Astrocyte (in vitro differentiated cells and primary cell): ENCODE data around the gene AIDA. TPM values are rescaled to one million over a fixed set of nuclear protein-coding genes. Genes with fewer than 3 reads are reported as not detected.

ENCODE experiments used
- DNase-seq: peaks from one replicate; pipeline ENCODE4 v3.0.0-alpha.2; 2010; ENCODE audit warnings: low read depth
- FAIRE-seq: peaks from 2 replicates; lab custom pipeline; 2011; peaks lifted over from hg19 to GRCh38; lab: Jason Lieb, UNC
- H2AFZ ChIP-seq: 2 replicates; pipeline ENCODE4 v1.6.0; 2012; ENCODE audit warnings: low read depth, low read length, inconsistent platforms
- H3K27ac ChIP-seq: 2 replicates; pipeline ENCODE4 v1.5.1; 2011; ENCODE audit warnings: low read depth, low read length, inconsistent platforms
- H3K27me3 ChIP-seq: 2 replicates; pipeline ENCODE4 v1.6.0; 2011; ENCODE audit warnings: low read length, inconsistent platforms; ENCODE audit not compliant: insufficient read depth
- H3K36me3 ChIP-seq: 2 replicates; pipeline ENCODE4 v1.5.1; 2011; ENCODE audit warnings: low read length, inconsistent platforms; ENCODE audit not compliant: insufficient read depth
- H3K4me1 ChIP-seq: 2 replicates; pipeline ENCODE4 v1.5.1; 2011; ENCODE audit warnings: low read length, inconsistent platforms; ENCODE audit not compliant: insufficient read depth
- H3K4me2 ChIP-seq: 2 replicates; pipeline ENCODE4 v1.6.0; 2012; ENCODE audit warnings: low read length, inconsistent platforms
- H3K4me3 ChIP-seq: 2 replicates; pipeline ENCODE4 v1.5.1; 2011; ENCODE audit warnings: low read depth, mild to moderate bottlenecking, low read length, inconsistent platforms; ENCODE audit not compliant: insufficient read depth
- H3K79me2 ChIP-seq: 2 replicates; pipeline ENCODE4 v1.6.0; 2012; ENCODE audit warnings: mild to moderate bottlenecking, low read length, inconsistent platforms; ENCODE audit not compliant: insufficient read depth
- H3K9ac ChIP-seq: 2 replicates; pipeline ENCODE4 v1.6.0; 2012; ENCODE audit warnings: mild to moderate bottlenecking, low read length, inconsistent platforms
- H3K9me3 ChIP-seq: 2 replicates; pipeline ENCODE4 v1.5.1; 2012; ENCODE audit warnings: low read depth, mild to moderate bottlenecking, low read length, inconsistent platforms; ENCODE audit not compliant: insufficient read depth
- H4K20me1 ChIP-seq: 2 replicates; pipeline ENCODE4 v1.6.0; 2012; ENCODE audit warnings: low read length, inconsistent platforms; ENCODE audit not compliant: insufficient read depth
- H3K27ac Mint-ChIP-seq: one replicate; pipeline ENCODE4 v1.8.0; 2021; ENCODE audit warnings: mild to moderate bottlenecking, mixed read lengths; ENCODE audit not compliant: unreplicated experiment
- H3K27me3 Mint-ChIP-seq: one replicate; pipeline ENCODE4 v1.8.0; 2021; ENCODE audit warnings: low read depth, mixed read lengths; ENCODE audit not compliant: unreplicated experiment
- H3K36me3 Mint-ChIP-seq: one replicate; pipeline ENCODE4 v1.8.0; 2021; ENCODE audit warnings: low read depth, mixed read lengths; ENCODE audit not compliant: unreplicated experiment
- H3K4me1 Mint-ChIP-seq: one replicate; pipeline ENCODE4 v1.8.0; 2021; ENCODE audit warnings: low read depth, mixed read lengths; ENCODE audit not compliant: unreplicated experiment
- H3K4me3 Mint-ChIP-seq: one replicate; pipeline ENCODE4 v1.8.0; 2021; ENCODE audit warnings: mild to moderate bottlenecking, moderate library complexity, mixed read lengths; ENCODE audit not compliant: unreplicated experiment
- H3K9me3 Mint-ChIP-seq: one replicate; pipeline ENCODE4 v1.8.0; 2021; ENCODE audit warnings: mild to moderate bottlenecking, mixed read lengths; ENCODE audit not compliant: unreplicated experiment
- EZH2 ChIP-seq: IDR thresholded peaks from 2 replicates; pipeline ENCODE4 v1.6.1; 2012; ENCODE audit warnings: mild to moderate bottlenecking, low read length, inconsistent platforms; ENCODE audit not compliant: insufficient read depth
- total RNA-seq: library from RNA; stranded (reverse); gene quantifications from 2 replicates; pipeline ENCODE4 v1.2.1, GENCODE V29; 2021
- TF ChIP-seq, protein P1 (sequence below): IDR thresholded peaks from 2 replicates; pipeline ENCODE4 v1.5.1; 2011; ENCODE audit warnings: low read depth, mild to moderate bottlenecking, inconsistent platforms, low read length, moderate library complexity; ENCODE audit not compliant: insufficient read depth

The AIDA gene
- total RNA-seq, 1 donor from 2014 or later: 86.2 TPM

DNA sequence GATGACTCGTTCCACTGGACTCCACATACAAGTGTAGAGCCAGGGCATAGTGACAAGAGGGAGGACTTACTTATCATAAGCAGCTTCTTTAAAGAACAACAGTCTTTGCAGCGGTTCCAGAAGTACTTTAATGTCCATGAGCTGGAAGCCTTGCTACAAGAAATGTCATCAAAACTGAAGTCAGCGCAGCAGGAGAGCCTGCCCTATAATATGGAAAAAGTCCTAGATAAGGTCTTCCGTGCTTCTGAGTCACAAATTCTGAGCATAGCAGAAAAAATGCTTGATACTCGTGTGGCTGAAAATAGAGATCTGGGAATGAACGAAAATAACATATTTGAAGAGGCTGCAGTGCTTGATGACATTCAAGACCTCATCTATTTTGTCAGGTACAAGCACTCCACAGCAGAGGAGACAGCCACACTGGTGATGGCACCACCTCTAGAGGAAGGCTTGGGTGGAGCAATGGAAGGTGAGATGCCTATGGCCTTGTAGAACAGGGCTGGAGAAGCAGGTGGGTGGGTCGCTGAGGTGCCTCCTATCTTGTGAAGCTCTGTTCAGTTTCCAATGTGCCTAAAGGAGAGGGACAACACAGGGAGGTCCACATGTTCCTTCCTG is 82.3 kb downstream of the AIDA start:
- peaks cover 19% of the 10 kb centered on the region for H3K36me3 Mint-ChIP-seq
- no peak for FAIRE-seq
- no peak overlapping the region for H2AFZ ChIP-seq
- peak; percentile 71 for DNase-seq
- H3K4me1 Mint-ChIP-seq: peaks cover 14% of the 10 kb centered on the region
- no peak overlapping the region for H3K9ac ChIP-seq
- no peaks in the 10 kb centered on the region for H3K27me3 ChIP-seq
- peaks cover 45% of the 10 kb centered on the region for H3K36me3 ChIP-seq
- no peaks in the 10 kb centered on the region for H3K9me3 Mint-ChIP-seq
- H3K27ac ChIP-seq: no peak overlapping the region
- H3K4me1 ChIP-seq: peaks cover 8% of the 10 kb centered on the region
- H3K27ac Mint-ChIP-seq: no peak overlapping the region
- H3K4me2 ChIP-seq: peak overlapping the region; percentile 32
- no peak overlapping the region for H3K4me3 Mint-ChIP-seq
- TF ChIP-seq EZH2: no peak
- TF ChIP-seq, protein P1, sequence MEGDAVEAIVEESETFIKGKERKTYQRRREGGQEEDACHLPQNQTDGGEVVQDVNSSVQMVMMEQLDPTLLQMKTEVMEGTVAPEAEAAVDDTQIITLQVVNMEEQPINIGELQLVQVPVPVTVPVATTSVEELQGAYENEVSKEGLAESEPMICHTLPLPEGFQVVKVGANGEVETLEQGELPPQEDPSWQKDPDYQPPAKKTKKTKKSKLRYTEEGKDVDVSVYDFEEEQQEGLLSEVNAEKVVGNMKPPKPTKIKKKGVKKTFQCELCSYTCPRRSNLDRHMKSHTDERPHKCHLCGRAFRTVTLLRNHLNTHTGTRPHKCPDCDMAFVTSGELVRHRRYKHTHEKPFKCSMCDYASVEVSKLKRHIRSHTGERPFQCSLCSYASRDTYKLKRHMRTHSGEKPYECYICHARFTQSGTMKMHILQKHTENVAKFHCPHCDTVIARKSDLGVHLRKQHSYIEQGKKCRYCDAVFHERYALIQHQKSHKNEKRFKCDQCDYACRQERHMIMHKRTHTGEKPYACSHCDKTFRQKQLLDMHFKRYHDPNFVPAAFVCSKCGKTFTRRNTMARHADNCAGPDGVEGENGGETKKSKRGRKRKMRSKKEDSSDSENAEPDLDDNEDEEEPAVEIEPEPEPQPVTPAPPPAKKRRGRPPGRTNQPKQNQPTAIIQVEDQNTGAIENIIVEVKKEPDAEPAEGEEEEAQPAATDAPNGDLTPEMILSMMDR: no peak
- no peak overlapping the region for H3K4me3 ChIP-seq
- H4K20me1 ChIP-seq: no peaks in the 10 kb centered on the region
- no peaks in the 10 kb centered on the region for H3K79me2 ChIP-seq
- no peaks in the 10 kb centered on the region for H3K27me3 Mint-ChIP-seq
- H3K9me3 ChIP-seq: no peaks in the 10 kb centered on the region

DNA sequence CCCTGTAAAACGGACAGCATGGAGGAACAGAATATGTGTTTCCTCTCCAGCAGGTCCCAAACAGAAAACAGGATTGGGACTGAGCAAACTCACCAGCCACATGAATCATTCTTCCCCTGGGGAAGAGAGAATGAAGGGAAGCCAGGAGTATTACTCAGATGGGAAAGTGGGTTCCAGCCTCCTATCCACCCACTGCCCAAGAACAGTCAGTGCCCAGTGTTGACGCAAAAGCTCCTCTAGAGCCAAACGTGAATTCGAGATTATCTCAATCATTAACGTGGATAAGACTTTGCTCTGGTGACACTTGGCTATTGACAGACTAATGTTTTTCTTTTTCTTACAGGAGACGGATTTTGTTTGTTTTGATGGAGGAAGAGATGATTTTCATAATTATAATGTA is 85.1 kb downstream of the AIDA start:
- H3K4me1 Mint-ChIP-seq: peaks cover 14% of the 10 kb centered on the region
- DNase-seq (peak; percentile 68), FAIRE-seq (no peak)
- Histone ChIP-seq H3K79me2 (no peaks in the 10 kb centered on the region), H3K9ac (no peak overlapping the region), H4K20me1 (no peaks in the 10 kb centered on the region), H3K36me3 (peaks cover 41% of the 10 kb centered on the region), H3K4me2 (no peak overlapping the region), H2AFZ (no peak overlapping the region), H3K27me3 (no peaks in the 10 kb centered on the region), H3K9me3 (no peaks in the 10 kb centered on the region), H3K27ac (no peak overlapping the region), H3K4me1 (peaks cover 8% of the 10 kb centered on the region), H3K4me3 (no peak overlapping the region)
- peaks cover 20% of the 10 kb centered on the region for H3K36me3 Mint-ChIP-seq
- peak overlapping the region; percentile 5 for H3K4me3 Mint-ChIP-seq
- H3K27me3 Mint-ChIP-seq: no peaks in the 10 kb centered on the region
- TF ChIP-seq, protein P1: no peak
- TF ChIP-seq EZH2: no peak
- H3K27ac Mint-ChIP-seq: no peak overlapping the region
- no peaks in the 10 kb centered on the region for H3K9me3 Mint-ChIP-seq

DNA sequence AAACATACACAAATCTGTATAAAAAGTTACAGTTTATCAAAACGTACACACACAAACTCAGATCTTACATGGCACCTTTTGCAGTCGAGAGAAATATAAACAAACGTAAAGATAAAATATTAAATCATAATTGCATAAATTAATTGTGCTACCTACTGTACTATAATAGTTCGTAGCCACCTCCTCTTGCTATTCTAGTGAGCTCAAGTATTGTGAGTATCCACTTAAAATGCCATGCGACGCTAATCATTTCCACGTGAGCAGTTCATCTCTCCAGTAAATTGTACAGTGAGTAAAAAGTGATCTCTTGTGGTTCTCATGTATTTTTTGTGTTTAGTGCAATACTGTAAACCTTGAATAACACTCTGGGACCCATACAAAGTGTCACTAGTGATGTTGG is 88.1 kb downstream of the AIDA start:
- Mint-ChIP-seq H3K36me3 (peaks cover 15% of the 10 kb centered on the region), H3K4me3 (no peak overlapping the region)
- no peak overlapping the region for H3K27ac ChIP-seq

More for the DNA sequence above, 88.1 kb downstream of the AIDA start:
- peaks cover 23% of the 10 kb centered on the region for H3K79me2 ChIP-seq
- H4K20me1 ChIP-seq: peaks cover 10% of the 10 kb centered on the region
- TF ChIP-seq, protein P1: no peak
- TF ChIP-seq EZH2: no peak
- Mint-ChIP-seq H3K4me1 (peaks cover 7% of the 10 kb centered on the region), H3K27ac (no peak overlapping the region), H3K9me3 (no peaks in the 10 kb centered on the region), H3K27me3 (no peaks in the 10 kb centered on the region)
- H3K27me3 ChIP-seq: no peaks in the 10 kb centered on the region
- H3K4me2 ChIP-seq: no peak overlapping the region
- DNase-seq: no peak
- H3K9ac ChIP-seq: no peak overlapping the region
- H3K4me3 ChIP-seq: no peak overlapping the region
- H3K9me3 ChIP-seq: no peaks in the 10 kb centered on the region
- no peak overlapping the region for H2AFZ ChIP-seq
- no peak for FAIRE-seq
- peaks cover 37% of the 10 kb centered on the region for H3K36me3 ChIP-seq
- H3K4me1 ChIP-seq: no peaks in the 10 kb centered on the region
